H1 (cell line): ENCODE measurements around the gene SKAP2. TPM values are rescaled to one million over a fixed set of nuclear protein-coding genes. Genes with fewer than 3 reads are reported as not detected.
A peak's percentile ranks its signal among the peaks of the same experiment; 100 is the strongest.

Experiments
- BACH1 ChIP-seq: IDR thresholded peaks from 2 replicates; pipeline ENCODE4 v1.6.1; 2012; ENCODE audit warnings: low read length, improper control_type of control experiment
- CHD7 ChIP-seq: fragments of 300-600 bp; sonication (generic); IDR thresholded peaks from 2 replicates; pipeline ENCODE4 v1.7.1; 2012; ENCODE audit warnings: low read length, moderate library complexity, mild to moderate bottlenecking, inconsistent platforms; ENCODE audit not compliant: insufficient replicate concordance
- EZH2 ChIP-seq: fragments of 200-600 bp; sonication (generic); IDR thresholded peaks from 2 replicates; pipeline ENCODE4 v1.7.1; 2012; ENCODE audit warnings: low read depth, mild to moderate bottlenecking, moderate library complexity, low read length, inconsistent platforms; ENCODE audit not compliant: severe bottlenecking
- HDAC6 ChIP-seq: IDR thresholded peaks from one replicate; pipeline ENCODE4 v1.7.1; 2012; ENCODE audit warnings: low read depth, mild to moderate bottlenecking, inconsistent platforms, low read length, moderate library complexity
- NANOG ChIP-seq: IDR thresholded peaks from 2 replicates; pipeline ENCODE4 v1.6.1; 2011; ENCODE audit warnings: low read length, low read depth, mild to moderate bottlenecking, inconsistent platforms; ENCODE audit not compliant: insufficient read depth, poor library complexity, severe bottlenecking
- RFX5 ChIP-seq: IDR thresholded peaks from 2 replicates; pipeline ENCODE4 v1.6.1; 2011; ENCODE audit warnings: low read depth, low read length, improper control_type of control experiment, borderline replicate concordance
- SP4 ChIP-seq: IDR thresholded peaks from 2 replicates; pipeline ENCODE4 v1.6.1; 2012; ENCODE audit warnings: low read length, inconsistent platforms
- TAF1 ChIP-seq: IDR thresholded peaks from 2 replicates; pipeline ENCODE4 v1.6.1; 2011; ENCODE audit warnings: mild to moderate bottlenecking, low read depth, low read length
- USF2 ChIP-seq: IDR thresholded peaks from 2 replicates; pipeline ENCODE4 v1.6.1; 2011; ENCODE audit warnings: low read length, improper control_type of control experiment
- polyA plus RNA-seq, 7 experiments: library from polyadenylated mRNA; depleted of rRNA in 3 of 7; stranded (reverse) in 5 of 7; unstranded in 2 of 7; fragments of >200 nt in 5 of 7; fragments of 200-250 nt in 2 of 7; gene quantifications; 1 replicate in 5 of 7; 2 replicates in 1 of 7; 4 replicates in 1 of 7; pipeline versions ENCODE4 v1.2.1 to v1.2.3, GENCODE V29; 2011 to 2013; ENCODE audit warnings: missing spikeins in 2 of 7, mixed read lengths in 2 of 7
- total RNA-seq: library from RNA; stranded (reverse); fragmentation: NEBNext Ultra II Directional; extraction: Animal tissue kit (Norgen Biotek cat#: 25700); gene quantifications from 2 replicates; pipeline ENCODE4 v1.2.1, GENCODE V29; 2021

SKAP2 gene
- total and polyA plus RNA-seq, 2 of the 8 experiments (the other 6 are each of a cell fraction or from before 2014, with no cell fraction given) = 0.53 to 5.1 TPM

- TF ChIP-seq CHD7 = no peak
- no peak for TF ChIP-seq EZH2
- TF ChIP-seq USF2 = no peak
- TF ChIP-seq RFX5 = no peak
- peak; percentile 63 for TF ChIP-seq NANOG
- TF ChIP-seq SP4 = no peak
- no peak for TF ChIP-seq TAF1
- TF ChIP-seq BACH1 = no peak
- TF ChIP-seq HDAC6 = no peak
Measured at GRCh38 chr7:26657686-26658388, 206.6 kb downstream of the SKAP2 start (continued).
